HL-60 (cell line): ENCODE results near the gene TMC4.
"Not testable (repeated sequence)": the region's sequence is repeated elsewhere in the genome, so short reads cannot be mapped to it uniquely, and the experiment has no call there.

ENCODE experiments used
- POLR2AphosphoS5 ChIP-seq: IDR thresholded peaks from 2 replicates; pipeline ENCODE4 v1.6.1; 2012; ENCODE audit warnings: low read depth
- TF ChIP-seq, protein P1 (sequence below): IDR thresholded peaks from one replicate; pipeline ENCODE4 v1.5.1; 2011; ENCODE audit warnings: low read length, control low read depth, inconsistent platforms; ENCODE audit not compliant: insufficient read depth
- TF ChIP-seq, protein P2 (sequence below): IDR thresholded peaks from 2 replicates; pipeline ENCODE4 v1.6.1; 2012; ENCODE audit warnings: low read depth; ENCODE audit not compliant: insufficient replicate concordance

DNA sequence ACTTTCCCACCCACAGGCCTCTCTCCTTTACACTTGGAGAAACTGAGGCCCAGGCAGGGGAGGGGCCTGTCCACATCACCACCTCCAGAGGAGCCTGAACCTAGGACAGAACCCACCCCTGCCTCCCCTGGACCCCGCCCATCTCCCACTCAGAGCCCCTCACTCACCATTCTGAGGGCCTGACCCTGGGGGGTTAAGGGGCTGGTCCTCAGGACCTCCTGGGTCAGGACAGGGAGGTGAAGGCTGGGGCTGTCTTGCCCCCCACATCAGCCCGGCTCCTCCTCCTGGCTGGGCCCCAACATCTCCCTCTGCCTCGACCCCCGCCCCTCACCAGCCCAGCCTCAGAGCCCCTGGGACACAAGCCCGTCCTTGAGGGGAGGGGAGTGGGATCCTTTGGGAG, 46.7 kb upstream of the TMC4 start:
- TF ChIP-seq, protein P1, sequence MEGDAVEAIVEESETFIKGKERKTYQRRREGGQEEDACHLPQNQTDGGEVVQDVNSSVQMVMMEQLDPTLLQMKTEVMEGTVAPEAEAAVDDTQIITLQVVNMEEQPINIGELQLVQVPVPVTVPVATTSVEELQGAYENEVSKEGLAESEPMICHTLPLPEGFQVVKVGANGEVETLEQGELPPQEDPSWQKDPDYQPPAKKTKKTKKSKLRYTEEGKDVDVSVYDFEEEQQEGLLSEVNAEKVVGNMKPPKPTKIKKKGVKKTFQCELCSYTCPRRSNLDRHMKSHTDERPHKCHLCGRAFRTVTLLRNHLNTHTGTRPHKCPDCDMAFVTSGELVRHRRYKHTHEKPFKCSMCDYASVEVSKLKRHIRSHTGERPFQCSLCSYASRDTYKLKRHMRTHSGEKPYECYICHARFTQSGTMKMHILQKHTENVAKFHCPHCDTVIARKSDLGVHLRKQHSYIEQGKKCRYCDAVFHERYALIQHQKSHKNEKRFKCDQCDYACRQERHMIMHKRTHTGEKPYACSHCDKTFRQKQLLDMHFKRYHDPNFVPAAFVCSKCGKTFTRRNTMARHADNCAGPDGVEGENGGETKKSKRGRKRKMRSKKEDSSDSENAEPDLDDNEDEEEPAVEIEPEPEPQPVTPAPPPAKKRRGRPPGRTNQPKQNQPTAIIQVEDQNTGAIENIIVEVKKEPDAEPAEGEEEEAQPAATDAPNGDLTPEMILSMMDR: not testable (repeated sequence)
- not testable (repeated sequence) for TF ChIP-seq POLR2AphosphoS5
- TF ChIP-seq, protein P2, sequence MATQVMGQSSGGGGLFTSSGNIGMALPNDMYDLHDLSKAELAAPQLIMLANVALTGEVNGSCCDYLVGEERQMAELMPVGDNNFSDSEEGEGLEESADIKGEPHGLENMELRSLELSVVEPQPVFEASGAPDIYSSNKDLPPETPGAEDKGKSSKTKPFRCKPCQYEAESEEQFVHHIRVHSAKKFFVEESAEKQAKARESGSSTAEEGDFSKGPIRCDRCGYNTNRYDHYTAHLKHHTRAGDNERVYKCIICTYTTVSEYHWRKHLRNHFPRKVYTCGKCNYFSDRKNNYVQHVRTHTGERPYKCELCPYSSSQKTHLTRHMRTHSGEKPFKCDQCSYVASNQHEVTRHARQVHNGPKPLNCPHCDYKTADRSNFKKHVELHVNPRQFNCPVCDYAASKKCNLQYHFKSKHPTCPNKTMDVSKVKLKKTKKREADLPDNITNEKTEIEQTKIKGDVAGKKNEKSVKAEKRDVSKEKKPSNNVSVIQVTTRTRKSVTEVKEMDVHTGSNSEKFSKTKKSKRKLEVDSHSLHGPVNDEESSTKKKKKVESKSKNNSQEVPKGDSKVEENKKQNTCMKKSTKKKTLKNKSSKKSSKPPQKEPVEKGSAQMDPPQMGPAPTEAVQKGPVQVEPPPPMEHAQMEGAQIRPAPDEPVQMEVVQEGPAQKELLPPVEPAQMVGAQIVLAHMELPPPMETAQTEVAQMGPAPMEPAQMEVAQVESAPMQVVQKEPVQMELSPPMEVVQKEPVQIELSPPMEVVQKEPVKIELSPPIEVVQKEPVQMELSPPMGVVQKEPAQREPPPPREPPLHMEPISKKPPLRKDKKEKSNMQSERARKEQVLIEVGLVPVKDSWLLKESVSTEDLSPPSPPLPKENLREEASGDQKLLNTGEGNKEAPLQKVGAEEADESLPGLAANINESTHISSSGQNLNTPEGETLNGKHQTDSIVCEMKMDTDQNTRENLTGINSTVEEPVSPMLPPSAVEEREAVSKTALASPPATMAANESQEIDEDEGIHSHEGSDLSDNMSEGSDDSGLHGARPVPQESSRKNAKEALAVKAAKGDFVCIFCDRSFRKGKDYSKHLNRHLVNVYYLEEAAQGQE: not testable (repeated sequence)
